GM12874 (cell line): ENCODE results near the gene DYNLL1.

Source experiments
- TF ChIP-seq, protein P1 (sequence below): IDR thresholded peaks from 2 replicates; pipeline ENCODE4 v1.5.1; 2011; ENCODE audit warnings: low read depth, mild to moderate bottlenecking, control low read depth, low read length, moderate library complexity; ENCODE audit not compliant: insufficient read depth

DYNLL1 gene

GRCh38 chr12:120490833-120491512, 4.9 kb upstream of the DYNLL1 start:
- TF ChIP-seq, protein P1, sequence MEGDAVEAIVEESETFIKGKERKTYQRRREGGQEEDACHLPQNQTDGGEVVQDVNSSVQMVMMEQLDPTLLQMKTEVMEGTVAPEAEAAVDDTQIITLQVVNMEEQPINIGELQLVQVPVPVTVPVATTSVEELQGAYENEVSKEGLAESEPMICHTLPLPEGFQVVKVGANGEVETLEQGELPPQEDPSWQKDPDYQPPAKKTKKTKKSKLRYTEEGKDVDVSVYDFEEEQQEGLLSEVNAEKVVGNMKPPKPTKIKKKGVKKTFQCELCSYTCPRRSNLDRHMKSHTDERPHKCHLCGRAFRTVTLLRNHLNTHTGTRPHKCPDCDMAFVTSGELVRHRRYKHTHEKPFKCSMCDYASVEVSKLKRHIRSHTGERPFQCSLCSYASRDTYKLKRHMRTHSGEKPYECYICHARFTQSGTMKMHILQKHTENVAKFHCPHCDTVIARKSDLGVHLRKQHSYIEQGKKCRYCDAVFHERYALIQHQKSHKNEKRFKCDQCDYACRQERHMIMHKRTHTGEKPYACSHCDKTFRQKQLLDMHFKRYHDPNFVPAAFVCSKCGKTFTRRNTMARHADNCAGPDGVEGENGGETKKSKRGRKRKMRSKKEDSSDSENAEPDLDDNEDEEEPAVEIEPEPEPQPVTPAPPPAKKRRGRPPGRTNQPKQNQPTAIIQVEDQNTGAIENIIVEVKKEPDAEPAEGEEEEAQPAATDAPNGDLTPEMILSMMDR, result no peak

- TF ChIP-seq, protein P1, result no peak
These were observed 655 bp upstream of the DYNLL1 start for GRCh38 chr12:120495186-120495730.

DNA sequence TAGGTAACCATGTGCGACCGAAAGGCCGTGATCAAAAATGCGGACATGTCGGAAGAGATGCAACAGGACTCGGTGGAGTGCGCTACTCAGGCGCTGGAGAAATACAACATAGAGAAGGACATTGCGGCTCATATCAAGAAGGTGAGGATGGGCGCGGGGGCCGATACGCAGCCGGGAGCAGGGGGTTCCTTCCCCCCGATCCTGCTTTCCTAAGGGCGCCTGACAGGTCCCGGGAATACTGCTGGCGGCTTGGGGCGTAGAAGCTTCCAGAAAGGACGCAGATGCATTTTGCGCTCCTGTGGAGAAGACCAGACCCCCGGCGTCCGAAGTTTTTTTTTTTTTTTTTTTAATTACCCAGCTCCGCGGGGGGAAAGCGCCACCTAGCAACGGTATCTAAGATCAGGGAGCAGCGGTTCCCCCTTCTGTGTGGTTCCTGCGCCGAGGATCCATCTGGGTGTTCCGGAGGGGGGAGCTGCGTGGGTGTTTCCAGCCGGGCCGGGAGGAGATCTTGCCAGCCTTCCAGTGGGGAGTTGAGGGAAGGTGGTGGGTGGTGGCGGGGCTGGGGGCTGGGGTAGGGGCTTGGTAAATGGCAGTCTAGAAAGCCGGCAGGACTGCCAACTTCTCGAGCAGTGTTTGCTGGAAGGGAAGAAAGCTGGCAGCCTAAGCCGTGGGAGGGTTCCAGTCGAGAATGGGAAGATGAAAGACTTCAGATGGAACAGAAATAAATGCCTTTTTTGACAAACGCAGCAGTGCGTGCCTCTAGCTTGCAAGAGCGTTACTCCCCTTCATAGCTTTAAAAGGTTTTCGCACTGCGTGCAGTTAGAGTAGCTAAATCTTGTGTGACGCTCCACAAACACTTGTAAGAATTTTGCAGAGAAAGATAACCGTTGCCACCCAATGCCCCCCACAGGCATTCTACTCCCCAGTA, 764 bp downstream of the DYNLL1 start:
- TF ChIP-seq, protein P1, result peak; percentile 14; the same call in 1 of the 2 replicates

DNA sequence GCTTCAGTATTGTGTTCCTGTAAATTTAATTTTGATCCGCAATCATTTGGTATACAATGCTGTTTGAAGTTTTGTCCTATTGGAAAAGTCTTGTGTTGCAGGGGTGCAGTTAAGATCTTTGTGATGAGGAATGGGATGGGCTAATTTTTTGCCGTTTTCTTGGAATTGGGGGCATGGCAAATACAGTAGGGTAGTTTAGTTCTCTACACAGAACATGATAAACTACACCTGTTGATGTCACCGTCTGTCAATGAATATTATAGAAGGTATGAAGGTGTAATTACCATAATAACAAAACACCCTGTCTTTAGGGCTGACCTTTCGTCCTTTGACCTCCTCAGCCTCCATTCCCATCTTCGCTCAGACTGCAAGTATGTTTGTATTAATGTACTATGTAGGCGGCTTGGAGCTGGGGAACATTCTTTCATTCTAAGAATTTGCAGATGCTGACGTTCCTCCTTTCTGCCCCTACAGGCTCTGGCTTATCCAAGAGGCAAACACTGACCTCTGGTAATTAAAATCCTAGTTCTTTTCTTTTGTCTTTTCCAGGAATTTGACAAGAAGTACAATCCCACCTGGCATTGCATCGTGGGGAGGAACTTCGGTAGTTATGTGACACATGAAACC, 1.7 kb downstream of the DYNLL1 start:
- TF ChIP-seq, protein P1, result no peak

DNA sequence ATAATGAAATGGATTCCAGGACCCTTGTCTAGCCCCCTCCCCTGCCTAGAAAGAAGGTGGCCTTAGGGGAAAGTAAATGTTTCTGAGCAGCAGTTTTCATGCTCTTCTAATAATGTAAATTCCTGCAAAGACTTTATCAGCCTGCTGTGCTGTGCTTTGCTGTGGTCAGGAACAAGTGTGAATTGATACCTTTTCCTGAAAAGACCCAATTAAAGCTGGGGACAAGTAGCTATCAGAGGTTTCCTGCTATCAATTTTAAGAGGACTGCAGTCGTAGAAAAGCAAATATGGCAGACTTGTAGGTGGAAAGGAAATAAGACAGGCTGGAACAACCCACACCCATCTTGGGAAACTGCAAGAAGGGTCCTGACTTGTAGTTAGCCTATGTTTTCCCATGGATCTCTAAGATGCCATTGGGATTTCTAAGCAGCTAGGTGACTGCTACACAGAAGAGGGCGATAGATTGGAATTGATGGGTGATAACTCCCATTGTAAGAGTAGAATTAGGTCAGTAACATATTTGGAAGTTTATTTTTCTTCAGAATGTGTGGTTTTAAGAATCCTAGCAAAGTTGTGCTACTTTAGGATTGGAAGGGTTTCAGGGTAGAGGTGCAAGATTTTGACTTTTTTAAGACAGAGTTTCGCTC, 3.1 kb downstream of the DYNLL1 start:
- TF ChIP-seq, protein P1, result no peak

DNA sequence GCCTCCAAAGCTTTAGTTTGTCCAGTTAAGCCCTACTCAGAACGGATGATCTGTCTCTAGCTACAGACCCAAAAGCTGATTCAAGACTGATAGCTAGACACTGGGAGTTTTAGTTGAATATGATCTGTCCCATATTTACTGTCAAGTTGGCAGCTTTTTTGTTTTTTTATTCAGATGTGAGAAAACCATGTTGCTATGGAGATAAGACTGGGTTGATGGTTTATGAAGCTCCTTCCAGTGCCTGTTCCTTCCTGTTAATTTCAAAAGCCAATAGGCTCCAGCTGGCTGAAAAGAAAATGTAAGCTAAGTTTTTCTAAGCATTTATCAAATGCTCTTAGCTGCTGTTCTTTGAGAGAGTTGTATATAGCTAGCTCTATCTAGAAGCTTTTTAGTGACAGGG, 4.7 kb downstream of the DYNLL1 start:
- TF ChIP-seq, protein P1, result no peak

- TF ChIP-seq, protein P1, result no peak
These were observed 8.7 kb downstream of the DYNLL1 start for GRCh38 chr12:120504587-120504986.
